Tibial nerve (tissue), 4 donors: ENCODE data around the gene SPRN.
"Not testable (repeated sequence)": the region's sequence is repeated elsewhere in the genome, so short reads cannot be mapped to it uniquely, and the experiment has no call there.

Experiments
- CTCF ChIP-seq, 5 experiments: fragments of 200-600 bp in 3 of 5; fragments of 450-650 bp in 2 of 5; sonication (generic) in 3 of 5; IDR thresholded peaks; one replicate each; pipeline ENCODE4 v1.5.1; 2016 to 2019; ENCODE audit warnings: antibody characterized with exemption in 5 of 5, mild to moderate bottlenecking in 3 of 5, moderate library complexity in 2 of 5
- EP300 ChIP-seq, 2 donors: sonication (generic); formaldehyde crosslinking; IDR thresholded peaks; one replicate each; pipeline ENCODE4 v1.6.1; 2017; ENCODE audit warnings: antibody characterized with exemption in 2 of 2, mild to moderate bottlenecking in 1 of 2
- POLR2A ChIP-seq, 2 donors: fragments of 450-650 bp; IDR thresholded peaks; one replicate each; pipeline ENCODE4 v1.6.1; 2017; ENCODE audit warnings: antibody characterized with exemption in 2 of 2, mild to moderate bottlenecking in 2 of 2, moderate library complexity in 2 of 2

GRCh38 chr10:133432789-133433188 lies 8.4 kb upstream of the SPRN start:
- TF ChIP-seq POLR2A, EP300, CTCF (IDR thresholded peaks at IDR 0.05): not testable (repeated sequence)
